Ovary (tissue), 3 donors: Measurements from ENCODE around the gene FOXI3.

Experiments used
- CTCF ChIP-seq, 3 donors: fragments of 450-650 bp in 2 of 3; fragments of 200-600 bp in 1 of 3; IDR thresholded peaks; one replicate each; pipeline versions ENCODE4 v1.5.1 to v1.8.0; 2016 to 2022; ENCODE audit warnings: antibody characterized with exemption in 3 of 3, mild to moderate bottlenecking in 1 of 3
- POLR2A ChIP-seq: fragments of 450-650 bp; IDR thresholded peaks from one replicate; pipeline ENCODE4 v1.6.1; 2017; ENCODE audit warnings: antibody characterized with exemption, mild to moderate bottlenecking, moderate library complexity
- donor health status: DM: no; HTN: no; CAD: no.

DNA sequence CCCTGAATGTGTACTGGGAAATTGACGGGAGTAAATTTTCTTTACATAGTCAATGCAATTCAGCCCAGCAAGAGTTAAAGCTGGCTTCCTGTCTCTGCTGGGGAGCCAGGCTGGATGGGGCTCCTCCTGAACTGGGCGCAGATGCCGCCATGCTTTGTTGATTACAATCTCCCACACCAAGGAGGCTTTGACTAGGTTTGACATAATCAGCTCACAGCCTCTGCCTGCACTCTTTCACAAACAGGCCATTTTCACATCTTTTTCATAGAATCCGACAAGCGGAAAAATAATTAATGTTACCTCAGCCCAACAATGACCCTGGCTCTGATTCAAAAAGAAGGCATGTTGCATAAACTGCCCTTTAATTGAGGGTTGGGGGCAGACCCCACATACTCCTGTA, 54.3 kb downstream of the FOXI3 start:
- no peak for TF ChIP-seq POLR2A
- TF ChIP-seq CTCF (IDR thresholded peaks at IDR 0.05), result no peak
